Measurements from ENCODE around the gene KLK2.

The KLK2 gene

GRCh38 chr19:50926144-50926543, 52.9 kb downstream of the KLK2 start:
- no peak for TF ChIP-seq CTCF (IDR thresholded peaks at IDR 0.05; ENCODE audit: extremely low read depth, insufficient read depth, missing control alignments)
- DNase-seq (ENCODE audit: low spot score) = no peak
- in situ Hi-C loops (cut with MboI; ENCODE audit: low pct_unique_long_range_greater_than_20kb, low sequenced_read_pairs, unreplicated experiment) = no loop called here

- DNase-seq (ENCODE audit: low spot score) = no peak
- no peak for TF ChIP-seq CTCF (IDR thresholded peaks at IDR 0.05; ENCODE audit: extremely low read depth, insufficient read depth, missing control alignments)
- in situ Hi-C loops (cut with MboI; ENCODE audit: low pct_unique_long_range_greater_than_20kb, low sequenced_read_pairs, unreplicated experiment) = no loop called here
Measured at GRCh38 chr19:50928831-50929230, 55.6 kb downstream of the KLK2 start.
